HFF-Myc (cell line): ENCODE results near the gene JOSD1.

Source experiments
- DNase-seq: peaks from one replicate; pipeline ENCODE4 v3.0.0-alpha.2; 2011; ENCODE audit warnings: low read depth; ENCODE audit errors: extremely low read depth
- H3K4me3 ChIP-seq: replicated peaks from 2 replicates; pipeline ENCODE4 v1.5.1; 2011; ENCODE audit warnings: low read depth, mild to moderate bottlenecking, control low read depth, low read length
- TF ChIP-seq, protein P1 (sequence below): IDR thresholded peaks from 2 replicates; pipeline ENCODE4 v1.5.1; 2012; ENCODE audit warnings: mild to moderate bottlenecking, low read depth, low read length, control low read depth; ENCODE audit errors: missing control alignments

JOSD1 gene

GRCh38 chr22:38700270-38700788 is 414 bp downstream of the JOSD1 start:
- TF ChIP-seq, protein P1, sequence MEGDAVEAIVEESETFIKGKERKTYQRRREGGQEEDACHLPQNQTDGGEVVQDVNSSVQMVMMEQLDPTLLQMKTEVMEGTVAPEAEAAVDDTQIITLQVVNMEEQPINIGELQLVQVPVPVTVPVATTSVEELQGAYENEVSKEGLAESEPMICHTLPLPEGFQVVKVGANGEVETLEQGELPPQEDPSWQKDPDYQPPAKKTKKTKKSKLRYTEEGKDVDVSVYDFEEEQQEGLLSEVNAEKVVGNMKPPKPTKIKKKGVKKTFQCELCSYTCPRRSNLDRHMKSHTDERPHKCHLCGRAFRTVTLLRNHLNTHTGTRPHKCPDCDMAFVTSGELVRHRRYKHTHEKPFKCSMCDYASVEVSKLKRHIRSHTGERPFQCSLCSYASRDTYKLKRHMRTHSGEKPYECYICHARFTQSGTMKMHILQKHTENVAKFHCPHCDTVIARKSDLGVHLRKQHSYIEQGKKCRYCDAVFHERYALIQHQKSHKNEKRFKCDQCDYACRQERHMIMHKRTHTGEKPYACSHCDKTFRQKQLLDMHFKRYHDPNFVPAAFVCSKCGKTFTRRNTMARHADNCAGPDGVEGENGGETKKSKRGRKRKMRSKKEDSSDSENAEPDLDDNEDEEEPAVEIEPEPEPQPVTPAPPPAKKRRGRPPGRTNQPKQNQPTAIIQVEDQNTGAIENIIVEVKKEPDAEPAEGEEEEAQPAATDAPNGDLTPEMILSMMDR = no peak
- DNase-seq = no peak

DNA sequence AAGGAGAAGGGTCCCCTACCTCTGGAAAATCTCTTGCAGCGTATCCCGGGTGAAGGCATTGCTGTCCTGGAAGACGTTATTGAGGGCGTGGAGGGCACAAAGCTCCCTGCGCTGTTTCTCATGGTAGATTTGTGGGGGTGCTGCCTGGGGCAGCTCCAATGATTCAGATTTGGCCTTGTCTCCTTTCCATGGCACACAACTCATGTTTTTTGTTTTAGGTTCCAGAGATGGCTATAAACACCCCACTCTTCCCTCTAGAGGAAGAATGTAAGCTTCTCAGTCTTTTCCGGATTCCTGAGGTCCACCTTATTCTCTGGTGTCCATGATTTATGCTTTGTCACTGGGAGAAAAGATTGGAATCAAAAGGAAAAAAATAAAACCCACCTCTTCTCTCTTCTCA is 959 bp downstream of the JOSD1 start:
- DNase-seq = no peak
- TF ChIP-seq, protein P1 = no peak
- peak overlapping the region; percentile 82 for H3K4me3 ChIP-seq

More at GRCh38 chr22:38700270-38700788, 414 bp downstream of the JOSD1 start:
- peak overlapping the region; percentile 82 for H3K4me3 ChIP-seq

- peak overlapping the region; percentile 82 for H3K4me3 ChIP-seq
- TF ChIP-seq, protein P1 = no peak
- DNase-seq = no peak
Observed at GRCh38 chr22:38699143-38699542, 1.6 kb downstream of the JOSD1 start.

GRCh38 chr22:38698407-38699094 is 2.2 kb downstream of the JOSD1 start:
- TF ChIP-seq, protein P1 = no peak
- peak overlapping the region; percentile 82 for H3K4me3 ChIP-seq
- DNase-seq = no peak

DNA sequence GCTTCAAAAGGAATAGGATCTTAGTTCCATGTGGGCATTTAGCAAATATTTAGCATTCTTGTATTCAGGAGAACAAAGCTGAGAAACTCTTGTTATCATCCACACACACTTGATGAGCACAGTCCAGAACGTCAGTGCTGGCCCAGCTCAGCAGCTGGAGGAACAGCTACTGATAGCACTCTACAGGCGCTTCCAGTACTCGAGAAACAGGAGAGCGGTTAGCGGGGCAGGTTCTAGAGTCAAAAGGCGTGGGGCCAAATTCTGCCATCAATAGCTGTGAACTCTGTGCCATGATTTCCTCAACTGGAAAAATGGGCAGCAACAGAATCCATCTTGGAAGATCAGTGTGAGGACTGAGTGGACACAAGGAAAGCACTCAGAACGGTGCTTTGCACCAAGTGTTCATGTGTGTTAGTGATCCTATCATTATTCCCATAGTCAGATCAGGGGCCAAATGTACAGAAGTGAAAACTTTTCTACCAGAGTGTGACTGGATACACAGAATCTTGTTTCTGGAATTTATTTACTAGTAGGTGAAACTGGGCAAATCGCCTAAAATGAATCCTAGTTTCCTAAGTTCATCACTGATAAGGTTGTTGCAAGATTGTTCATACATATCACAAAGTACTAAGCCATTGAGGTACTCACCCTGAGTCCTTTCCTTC is 3.2 kb downstream of the JOSD1 start:
- peak overlapping the region; percentile 82 for H3K4me3 ChIP-seq
- no peak for DNase-seq

DNA sequence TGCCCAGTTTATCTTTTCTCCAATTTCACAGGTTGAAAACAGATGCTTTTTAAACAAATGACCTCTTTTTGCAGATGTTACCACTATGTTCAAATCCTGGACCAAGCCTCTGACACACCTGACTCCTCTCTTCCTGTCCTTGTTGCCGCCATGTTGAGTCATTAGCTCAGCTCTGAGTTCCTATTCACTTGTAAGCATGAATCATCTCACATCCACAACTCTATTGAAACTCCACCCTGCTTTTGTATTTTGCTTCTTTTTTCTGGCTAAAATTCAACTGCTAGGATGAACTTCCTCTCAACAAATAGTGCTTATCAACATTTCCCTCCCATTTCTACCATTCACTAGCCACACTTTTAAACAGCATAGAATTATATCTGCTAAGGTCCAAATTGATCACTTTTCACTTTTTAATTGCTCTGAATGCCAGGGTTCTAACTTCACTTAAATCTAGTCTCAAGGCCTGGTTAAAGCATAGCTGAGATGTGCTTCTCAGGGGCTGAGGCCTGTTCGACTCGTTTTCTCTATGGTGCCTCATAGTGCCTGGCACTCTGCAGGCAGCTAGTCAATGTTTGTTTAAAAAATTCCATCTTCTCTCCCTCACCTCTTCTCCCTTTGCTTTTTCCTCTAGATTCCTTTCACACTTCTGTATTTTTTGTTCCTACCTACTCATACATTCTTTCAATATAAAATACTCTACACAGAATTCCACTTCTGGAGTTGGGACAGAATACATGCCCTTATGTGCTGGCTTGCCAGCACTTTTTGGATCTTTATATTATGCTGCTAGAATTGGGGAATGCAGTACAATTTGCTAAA is 3.9 kb downstream of the JOSD1 start:
- DNase-seq = peak; percentile 67
- TF ChIP-seq, protein P1 = no peak
- peak overlapping the region; percentile 82 for H3K4me3 ChIP-seq

More for the DNA sequence above, 3.2 kb downstream of the JOSD1 start:
- TF ChIP-seq, protein P1 = no peak
